Measurements from ENCODE around the gene SNX2.

DNA sequence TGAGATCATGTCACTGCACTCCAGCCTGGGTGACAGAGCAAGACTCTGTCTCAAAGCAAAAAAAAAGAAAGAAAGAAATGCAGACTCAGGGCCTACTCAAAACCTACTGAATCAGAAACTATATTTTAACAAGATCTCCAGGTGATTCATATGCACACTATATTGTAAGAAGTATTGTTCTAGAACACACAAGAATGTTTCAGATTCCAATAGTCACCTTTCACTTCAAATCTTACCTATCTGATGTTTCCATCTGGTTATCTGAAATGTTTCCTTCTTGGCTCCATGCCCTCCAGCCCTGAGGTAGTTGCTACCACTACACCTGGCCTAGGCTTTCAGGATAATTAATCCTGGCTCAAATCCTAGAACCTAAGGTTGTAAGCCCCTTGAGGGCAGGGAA lies 36.8 kb upstream of the SNX2 start:
- no peak for TF ChIP-seq POLR2AphosphoS5 (IDR thresholded peaks at IDR 0.05)
- TF ChIP-seq POLR2A (IDR thresholded peaks at IDR 0.05) = no peak
